Measurements from ENCODE around the gene RHAG. TPM values are rescaled to one million over a fixed set of nuclear protein-coding genes. Genes with fewer than 3 reads are reported as not detected.

Gene RHAG
- polyA plus RNA-seq, 4 donors: 0.63 to 5.6 (median 0.93) TPM

DNA sequence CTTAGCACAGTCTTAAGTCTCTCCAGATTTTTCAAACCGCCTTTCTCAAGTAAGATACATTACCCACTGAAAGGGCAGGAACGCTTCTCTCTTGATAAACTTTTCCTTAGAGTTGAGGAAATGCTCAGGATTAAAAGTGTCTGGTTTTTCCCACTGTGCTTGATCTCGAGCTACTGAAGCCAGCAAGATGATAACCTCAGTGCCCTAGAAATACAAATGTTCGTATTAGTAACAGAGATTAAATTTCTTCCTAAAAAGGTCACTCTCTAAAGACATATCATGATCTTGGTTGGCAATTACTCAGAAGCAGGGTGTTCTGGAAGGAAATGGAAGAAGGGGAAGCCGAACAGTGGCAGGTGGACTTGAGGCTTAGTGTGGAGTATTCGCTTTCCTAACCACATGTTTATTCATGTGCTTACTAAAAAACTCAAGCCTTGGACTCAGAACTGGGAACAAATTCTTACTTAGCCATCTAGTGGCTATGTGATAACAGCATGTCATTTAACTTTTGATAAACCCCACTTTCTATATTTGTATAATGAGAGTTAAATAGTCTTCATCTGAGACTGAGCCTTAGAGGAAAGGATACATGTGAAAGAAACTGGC, 66.1 kb downstream of the RHAG start:
- no peak for DNase-seq (ENCODE audit: low read depth in 4 of 4, low spot score in 3 of 4)

DNA sequence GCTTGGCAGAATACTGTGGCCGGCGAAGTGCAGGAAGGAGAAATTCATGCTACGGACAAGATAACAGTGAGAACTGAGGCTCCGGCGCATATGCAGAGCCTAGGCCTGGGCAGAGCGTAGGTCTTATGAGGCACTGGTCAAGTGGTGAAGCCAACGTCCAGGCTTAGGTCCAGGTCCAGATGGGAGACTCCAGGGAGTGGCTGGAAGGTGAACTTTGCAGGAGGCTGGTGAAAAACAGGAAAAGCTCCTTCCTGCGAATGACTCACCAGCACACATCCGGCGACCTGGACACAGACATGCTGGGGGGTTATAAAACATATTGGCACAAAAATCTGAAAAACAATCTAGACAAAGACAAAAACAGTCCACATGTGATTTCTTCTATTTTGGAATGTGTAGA, 70.8 kb downstream of the RHAG start:
- no peak for DNase-seq (ENCODE audit: low read depth in 4 of 4, low spot score in 3 of 4)

DNA sequence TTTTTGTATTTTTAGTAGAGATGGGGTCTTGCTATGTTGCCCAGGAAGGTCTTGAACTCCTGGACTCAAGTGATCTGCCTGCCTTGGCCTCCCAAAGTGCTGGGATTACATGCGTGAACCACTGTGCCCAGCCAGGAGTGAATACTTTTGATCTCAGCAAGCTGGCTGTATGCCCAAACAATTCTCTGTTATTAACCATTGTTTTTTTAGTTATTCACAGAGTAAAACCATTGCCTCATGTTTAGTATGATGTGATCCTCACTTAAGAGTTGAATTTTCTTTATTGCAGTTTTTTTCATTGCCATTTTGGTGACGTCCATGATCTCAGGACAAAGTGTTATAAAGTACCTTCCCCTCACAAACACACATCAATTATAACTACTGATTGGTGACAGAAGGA, 71.4 kb downstream of the RHAG start:
- no peak for DNase-seq (ENCODE audit: low read depth in 4 of 4, low spot score in 3 of 4)

DNA sequence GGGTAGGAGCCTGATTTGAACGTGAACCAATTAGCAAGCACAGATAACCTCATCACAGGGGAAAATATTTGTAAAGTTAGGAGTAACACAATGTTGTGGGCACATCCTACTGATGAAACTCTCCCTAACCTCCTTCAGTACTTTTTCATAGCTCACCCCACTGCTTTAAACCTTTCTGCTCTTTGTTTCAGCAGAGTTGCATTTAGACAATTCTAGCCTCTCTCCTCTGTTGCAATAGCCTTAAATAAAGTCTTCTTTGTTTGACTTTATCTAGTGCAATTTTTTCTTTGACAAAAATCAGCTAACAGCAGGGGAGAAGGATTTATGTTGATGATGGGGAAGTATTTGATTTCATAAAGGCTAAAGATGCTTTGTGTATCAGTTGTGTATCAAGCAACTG, 72.1 kb downstream of the RHAG start:
- no peak for DNase-seq (ENCODE audit: low read depth in 4 of 4, low spot score in 3 of 4)

DNA sequence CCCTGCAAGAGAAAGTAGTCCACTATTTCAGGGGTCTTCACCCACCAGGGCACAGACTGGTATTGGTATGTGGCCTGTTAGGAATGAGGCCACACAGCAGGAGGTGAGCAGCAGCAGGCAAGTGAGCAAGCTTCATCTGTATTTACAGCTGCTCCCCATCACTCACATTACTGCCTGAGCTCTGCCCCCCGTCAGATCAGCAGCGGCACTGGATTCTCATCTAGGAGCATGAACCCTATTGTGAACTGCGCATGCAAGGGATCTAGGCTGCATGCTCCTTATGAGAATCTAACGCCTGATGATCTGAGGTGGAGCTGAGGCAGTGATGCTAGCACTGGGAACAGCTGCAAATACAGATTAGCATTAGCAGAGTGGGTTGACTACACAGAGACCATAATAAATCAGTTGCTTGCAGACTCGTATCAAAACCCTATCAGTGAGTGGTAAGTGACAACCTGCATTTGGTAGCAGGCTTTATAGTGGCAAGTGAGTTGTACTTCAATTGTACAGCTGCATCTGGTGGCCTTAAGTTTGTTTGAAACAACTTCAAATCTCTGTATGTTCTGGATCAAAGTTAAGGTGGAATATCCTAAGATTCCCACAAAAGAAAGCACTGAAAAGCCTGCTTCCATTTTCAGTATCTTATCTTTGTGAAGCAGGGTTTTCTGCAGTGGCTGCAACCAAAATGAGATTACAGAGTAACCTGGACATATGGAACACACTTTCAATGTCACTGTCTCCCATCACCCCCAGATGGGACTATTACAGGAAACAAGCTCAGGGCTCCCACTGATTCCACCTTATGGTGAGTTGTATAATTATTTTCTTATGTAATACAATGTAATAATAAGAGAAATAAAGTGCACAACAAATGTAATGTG, 73.4 kb downstream of the RHAG start:
- DNase-seq (ENCODE audit: low read depth in 4 of 4, low spot score in 3 of 4): no peak

DNA sequence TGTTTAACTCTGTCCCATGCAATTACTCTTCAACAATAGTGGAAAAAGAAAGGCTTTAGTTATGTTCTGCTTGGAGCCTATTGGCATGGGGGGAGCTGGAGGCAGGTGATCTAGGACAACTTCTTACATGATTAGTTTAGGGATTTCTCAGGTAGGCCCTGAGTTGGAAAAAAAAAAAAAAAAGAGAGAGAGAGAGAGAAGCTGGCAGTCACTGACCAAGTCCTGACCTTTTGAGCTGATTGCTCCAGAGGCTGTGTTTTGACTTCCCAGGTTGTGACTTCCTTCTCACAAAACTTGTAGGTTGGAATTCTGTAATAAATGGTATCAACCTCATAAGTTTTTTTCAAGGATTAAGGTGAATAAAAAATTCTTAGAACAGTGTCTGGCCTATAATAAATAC, 78.4 kb downstream of the RHAG start:
- no peak for DNase-seq (ENCODE audit: low read depth in 4 of 4, low spot score in 3 of 4)

DNA sequence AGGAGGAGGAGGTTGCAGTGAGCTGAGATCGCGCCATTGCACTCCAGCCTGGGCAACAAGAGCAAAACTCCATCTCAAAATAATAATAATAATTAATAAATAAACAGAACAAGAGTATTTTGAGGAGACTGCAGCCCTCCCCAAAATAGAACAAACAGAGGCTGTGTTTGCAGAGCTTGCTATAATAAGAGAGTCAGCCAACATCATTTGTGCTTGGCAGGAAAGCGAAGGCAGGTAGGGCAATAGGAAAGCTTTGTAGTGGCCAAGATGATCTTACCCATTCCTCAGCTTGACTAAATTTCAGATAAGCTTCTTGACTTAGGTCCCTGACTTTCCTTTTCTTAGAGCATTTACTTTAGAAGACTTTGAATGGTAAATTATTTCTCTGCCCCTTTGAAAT, 79.5 kb downstream of the RHAG start:
- no peak for DNase-seq (ENCODE audit: low read depth in 4 of 4, low spot score in 3 of 4)

DNA sequence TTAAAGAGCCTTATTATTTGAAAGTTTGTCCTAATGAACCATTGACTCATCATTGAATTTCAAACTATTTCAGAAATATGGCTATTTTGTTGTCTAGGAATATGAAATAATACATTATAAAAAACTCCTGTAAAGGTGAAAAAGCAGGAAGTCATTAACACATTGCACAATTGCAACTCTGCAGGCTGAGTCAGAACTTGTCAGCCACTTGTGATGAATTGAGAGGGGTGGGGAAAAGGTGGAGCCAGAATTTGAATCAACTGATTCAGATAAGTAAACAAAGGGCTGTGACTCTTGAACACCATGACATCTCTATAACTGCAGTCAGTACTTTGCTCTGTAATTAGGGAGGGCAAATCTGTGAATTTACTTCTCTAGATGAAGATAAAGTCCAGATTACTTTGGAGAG, 80.2 kb downstream of the RHAG start:
- DNase-seq (ENCODE audit: low read depth in 4 of 4, low spot score in 3 of 4): no peak

DNA sequence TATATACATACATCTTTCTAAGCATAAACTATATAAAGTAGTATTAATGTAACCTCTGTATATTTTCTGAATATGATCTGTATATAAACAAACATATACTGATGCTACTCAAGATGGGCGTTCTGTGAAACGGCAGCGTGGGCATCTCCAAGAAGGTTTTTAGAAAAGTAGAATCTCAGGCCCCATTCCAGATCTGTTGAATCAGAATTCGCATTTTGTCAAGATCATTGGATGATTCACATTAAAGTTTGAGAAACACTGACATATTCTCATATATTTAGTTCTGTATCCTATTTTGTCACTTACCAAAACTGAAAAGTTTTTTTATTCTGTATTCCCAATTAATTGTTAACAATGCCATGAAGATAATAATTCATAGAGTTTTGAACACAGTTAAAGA, 80.7 kb downstream of the RHAG start:
- DNase-seq (ENCODE audit: low read depth in 4 of 4, low spot score in 3 of 4): no peak

Other genes starting within 250 kb of the RHAG start
- gene MMUT, start 173.6 kb downstream of the RHAG start, polyA plus RNA-seq (ENCODE audit: insufficient read length in 4 of 4): 10 to 100 TPM; 31.1 to 63.6 (median 49.4) TPM
- 10 to 100 TPM; 12.2 to 16.5 (median 14.9) TPM for gene CENPQ, start 173.5 kb downstream of the RHAG start, polyA plus RNA-seq (ENCODE audit: insufficient read length in 4 of 4)
- not detected for gene GLYATL3, start 136.9 kb downstream of the RHAG start, polyA plus RNA-seq (ENCODE audit: insufficient read length in 4 of 4)
- gene C6orf141, start 86.2 kb downstream of the RHAG start, polyA plus RNA-seq (ENCODE audit: insufficient read length in 4 of 4): under 1 TPM; 0.33 to 0.86 (median 0.55) TPM
- gene CRISP2, start 76.7 kb upstream of the RHAG start, polyA plus RNA-seq (ENCODE audit: insufficient read length in 4 of 4): under 1 TPM in 1 of 4 donors, not detected in 3; 0.14 TPM
- under 1 TPM; 0.10 to 0.46 (median 0.32) TPM for gene CRISP3, start 107.5 kb upstream of the RHAG start, polyA plus RNA-seq (ENCODE audit: insufficient read length in 4 of 4)
- not detected for gene PGK2, start 150.4 kb upstream of the RHAG start, polyA plus RNA-seq (ENCODE audit: insufficient read length in 4 of 4)
- under 1 TPM in 1 of 4 donors, not detected in 3; 0.13 TPM for gene CRISP1, start 229.7 kb upstream of the RHAG start, polyA plus RNA-seq (ENCODE audit: insufficient read length in 4 of 4)